ENCODE results near the gene CCDC50. TPM values are rescaled to one million over a fixed set of nuclear protein-coding genes. Genes with fewer than 3 reads are reported as not detected.
A peak's percentile ranks its signal among the peaks of the same experiment; 100 is the strongest.

CCDC50 gene, protein sequence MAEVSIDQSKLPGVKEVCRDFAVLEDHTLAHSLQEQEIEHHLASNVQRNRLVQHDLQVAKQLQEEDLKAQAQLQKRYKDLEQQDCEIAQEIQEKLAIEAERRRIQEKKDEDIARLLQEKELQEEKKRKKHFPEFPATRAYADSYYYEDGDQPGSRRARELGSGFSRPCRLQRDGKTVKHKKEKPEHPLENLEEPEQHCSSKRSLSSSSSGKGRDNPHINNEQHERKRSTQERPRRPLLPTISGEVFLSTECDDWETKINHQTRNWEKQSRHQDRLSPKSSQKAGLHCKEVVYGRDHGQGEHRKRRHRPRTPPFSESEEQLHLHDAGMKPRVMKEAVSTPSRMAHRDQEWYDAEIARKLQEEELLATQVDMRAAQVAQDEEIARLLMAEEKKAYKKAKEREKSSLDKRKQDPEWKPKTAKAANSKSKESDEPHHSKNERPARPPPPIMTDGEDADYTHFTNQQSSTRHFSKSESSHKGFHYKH
- 28.5 TPM for polyA plus RNA-seq (2013, experiment 1 of 2)
- polyA plus RNA-seq (2013, experiment 2 of 2), result 29.1 TPM

DNA sequence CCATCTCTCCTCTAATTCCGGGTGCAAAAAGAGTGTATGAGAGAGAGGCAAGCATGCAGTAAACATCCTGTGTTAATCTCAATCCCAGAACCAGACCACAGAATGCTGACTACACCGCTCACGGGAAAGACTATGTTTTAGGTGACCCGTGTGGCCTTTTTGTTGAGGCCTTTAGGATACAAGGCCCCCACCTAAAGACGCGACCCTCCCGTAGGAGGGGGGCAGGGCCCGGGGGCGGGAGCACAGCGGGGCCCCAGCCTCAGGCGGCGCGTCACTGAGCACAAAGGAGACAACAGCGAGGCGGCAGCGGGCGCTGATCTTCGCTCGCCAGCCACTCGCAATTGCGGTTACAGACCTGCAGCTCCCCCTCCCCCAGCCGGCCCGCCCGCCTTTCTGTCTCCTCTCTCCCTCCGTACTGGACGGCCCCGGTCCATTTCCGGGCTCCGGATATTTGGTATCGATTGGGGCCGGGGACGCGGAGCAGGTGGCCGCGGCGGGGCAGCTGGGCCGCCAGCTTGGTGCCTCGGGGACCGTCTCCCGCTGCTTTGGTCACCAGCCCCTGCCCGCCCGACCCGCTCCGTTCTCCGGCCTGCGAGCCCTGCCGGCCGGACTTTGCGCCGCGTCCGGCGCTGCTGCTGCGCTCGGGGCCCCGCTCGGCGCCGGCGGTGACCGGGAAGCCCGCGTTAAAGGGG is at the start of gene CCDC50:
TSS of gene CCDC50 (plus strand) at position 433 of the 692 bp plus-strand sequence. CDS start 281 bp downstream, outside the sequence.
- no CpG with 5 or more reads among the region's 63 CpGs for WGBS (ENCODE audit: extremely low coverage, insufficient coverage, low lambda C conversion rate)
- Histone ChIP-seq H4K5ac (ENCODE audit: low read length) (no peak within 1 kb of the TSS), H3K79me1 (ENCODE audit: low read length) (peaks cover 1% of the 10 kb centered on the region), H3K79me2 (ENCODE audit: control insufficient read depth, insufficient read depth, low read length) (peaks cover 18% of the 10 kb centered on the region), H3K23ac (ENCODE audit: low read length) (no peak within 1 kb of the TSS), H3K36me3 (ENCODE audit: control insufficient read depth, insufficient read depth, low read length) (no peaks in the 10 kb centered on the region), H3K27me3 (ENCODE audit: insufficient read depth, low read length, poor library complexity) (no peaks in the 10 kb centered on the region), H3K4me2 (ENCODE audit: low read length) (peak within 1 kb of the TSS; percentile 81), H2BK15ac (replicated peaks; ENCODE audit: low read depth) (no peak within 1 kb of the TSS), H2BK5ac (ENCODE audit: low read length) (peak within 1 kb of the TSS; percentile 13), H3K4me1 (ENCODE audit: control insufficient read depth, low read depth, low read length) (peaks cover 10% of the 10 kb centered on the region), H3K9ac (ENCODE audit: low read length) (peak within 1 kb of the TSS; percentile 86), H2AK5ac (ENCODE audit: low read length) (no peak within 1 kb of the TSS), H3K27ac (ENCODE audit: low read depth, low read length) (peak within 1 kb of the TSS; percentile 82), H3K4ac (ENCODE audit: low read depth, low read length) (peak within 1 kb of the TSS; percentile 81), H3K56ac (ENCODE audit: low read length) (peak within 1 kb of the TSS; percentile 89), H4K8ac (ENCODE audit: low read depth, low read length) (peak within 1 kb of the TSS; percentile 7), H3K18ac (ENCODE audit: low read length) (peak within 1 kb of the TSS; percentile 88), H2BK120ac (ENCODE audit: low read depth, low read length) (peak within 1 kb of the TSS; percentile 13), H3K4me3 (ENCODE audit: low read length) (peak within 1 kb of the TSS; percentile 61)
- peak; percentile 90 for DNase-seq

GRCh38 chr3:191280111-191280510 is 49.1 kb upstream of the CCDC50 start:
- Histone ChIP-seq H3K27me3 (ENCODE audit: insufficient read depth, low read length, poor library complexity) (no peaks in the 10 kb centered on the region), H4K8ac (ENCODE audit: low read depth, low read length) (no peak overlapping the region), H3K36me3 (ENCODE audit: control insufficient read depth, insufficient read depth, low read length) (no peaks in the 10 kb centered on the region), H3K18ac (ENCODE audit: low read length) (no peak overlapping the region), H3K4me2 (ENCODE audit: low read length) (no peak overlapping the region), H3K4me3 (ENCODE audit: low read length) (no peak overlapping the region), H3K4ac (ENCODE audit: low read depth, low read length) (no peak overlapping the region), H2BK15ac (replicated peaks; ENCODE audit: low read depth) (no peak overlapping the region), H3K4me1 (ENCODE audit: control insufficient read depth, low read depth, low read length) (no peaks in the 10 kb centered on the region), H2AK5ac (ENCODE audit: low read length) (no peak overlapping the region), H4K5ac (ENCODE audit: low read length) (no peak overlapping the region), H2BK5ac (ENCODE audit: low read length) (no peak overlapping the region), H3K27ac (ENCODE audit: low read depth, low read length) (no peak overlapping the region), H3K9ac (ENCODE audit: low read length) (no peak overlapping the region), H3K56ac (ENCODE audit: low read length) (no peak overlapping the region), H3K79me1 (ENCODE audit: low read length) (no peaks in the 10 kb centered on the region), H3K23ac (ENCODE audit: low read length) (no peak overlapping the region), H3K79me2 (ENCODE audit: control insufficient read depth, insufficient read depth, low read length) (no peaks in the 10 kb centered on the region), H2BK120ac (ENCODE audit: low read depth, low read length) (no peak overlapping the region)
- WGBS (ENCODE audit: extremely low coverage, insufficient coverage, low lambda C conversion rate), result no CpG with 5 or more reads among the region's 1 CpG
- no peak for DNase-seq

DNA sequence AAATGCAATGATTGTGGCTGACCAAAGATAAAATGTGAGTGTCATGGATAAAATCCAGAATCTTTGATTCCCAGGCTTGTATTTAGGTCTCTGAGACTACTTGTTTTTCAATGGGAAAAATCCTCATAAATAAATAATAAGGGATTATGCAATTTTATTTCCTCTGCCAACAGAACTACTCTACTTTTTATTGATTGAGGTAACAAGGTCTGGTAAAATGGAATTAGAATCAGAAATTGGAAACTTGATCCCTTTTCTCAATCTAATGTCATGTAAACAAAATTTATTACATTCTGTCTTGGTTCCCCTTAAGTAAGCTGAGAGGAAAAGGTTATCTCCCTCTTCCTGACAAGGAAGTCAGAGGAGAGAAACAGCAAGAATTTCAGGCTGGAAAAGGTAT is 48.3 kb upstream of the CCDC50 start:
- Histone ChIP-seq H3K18ac (ENCODE audit: low read length) (no peak overlapping the region), H4K8ac (ENCODE audit: low read depth, low read length) (no peak overlapping the region), H3K56ac (ENCODE audit: low read length) (no peak overlapping the region), H3K4me3 (ENCODE audit: low read length) (no peak overlapping the region), H3K36me3 (ENCODE audit: control insufficient read depth, insufficient read depth, low read length) (no peaks in the 10 kb centered on the region), H4K5ac (ENCODE audit: low read length) (no peak overlapping the region), H3K79me2 (ENCODE audit: control insufficient read depth, insufficient read depth, low read length) (no peaks in the 10 kb centered on the region), H2BK120ac (ENCODE audit: low read depth, low read length) (no peak overlapping the region), H3K4me1 (ENCODE audit: control insufficient read depth, low read depth, low read length) (no peaks in the 10 kb centered on the region), H3K27me3 (ENCODE audit: insufficient read depth, low read length, poor library complexity) (no peaks in the 10 kb centered on the region), H3K9ac (ENCODE audit: low read length) (no peak overlapping the region), H3K23ac (ENCODE audit: low read length) (no peak overlapping the region), H3K4ac (ENCODE audit: low read depth, low read length) (no peak overlapping the region), H2BK5ac (ENCODE audit: low read length) (no peak overlapping the region), H3K4me2 (ENCODE audit: low read length) (no peak overlapping the region), H2AK5ac (ENCODE audit: low read length) (no peak overlapping the region), H2BK15ac (replicated peaks; ENCODE audit: low read depth) (no peak overlapping the region), H3K27ac (ENCODE audit: low read depth, low read length) (no peak overlapping the region), H3K79me1 (ENCODE audit: low read length) (no peaks in the 10 kb centered on the region)
- DNase-seq, result no peak

- WGBS (ENCODE audit: extremely low coverage, insufficient coverage, low lambda C conversion rate), result no CpG with 5 or more reads among the region's 4 CpGs
- H3K4me2 ChIP-seq (ENCODE audit: low read length), result no peak overlapping the region
- H3K4ac ChIP-seq (ENCODE audit: low read depth, low read length), result no peak overlapping the region
Measured at GRCh38 chr3:191282251-191283185, 46.7 kb upstream of the CCDC50 start.

GRCh38 chr3:191283400-191283799 is 45.8 kb upstream of the CCDC50 start:
- Histone ChIP-seq H3K4me2 (ENCODE audit: low read length) (no peak overlapping the region), H3K4ac (ENCODE audit: low read depth, low read length) (no peak overlapping the region), H3K18ac (ENCODE audit: low read length) (no peak overlapping the region), H4K5ac (ENCODE audit: low read length) (no peak overlapping the region), H3K36me3 (ENCODE audit: control insufficient read depth, insufficient read depth, low read length) (no peaks in the 10 kb centered on the region), H3K27me3 (ENCODE audit: insufficient read depth, low read length, poor library complexity) (no peaks in the 10 kb centered on the region), H2BK5ac (ENCODE audit: low read length) (no peak overlapping the region), H4K8ac (ENCODE audit: low read depth, low read length) (no peak overlapping the region), H3K4me3 (ENCODE audit: low read length) (no peak overlapping the region), H2BK120ac (ENCODE audit: low read depth, low read length) (no peak overlapping the region), H3K79me1 (ENCODE audit: low read length) (no peaks in the 10 kb centered on the region), H3K23ac (ENCODE audit: low read length) (no peak overlapping the region), H3K79me2 (ENCODE audit: control insufficient read depth, insufficient read depth, low read length) (no peaks in the 10 kb centered on the region), H3K9ac (ENCODE audit: low read length) (no peak overlapping the region), H3K56ac (ENCODE audit: low read length) (no peak overlapping the region), H3K4me1 (ENCODE audit: control insufficient read depth, low read depth, low read length) (no peaks in the 10 kb centered on the region), H3K27ac (ENCODE audit: low read depth, low read length) (no peak overlapping the region), H2AK5ac (ENCODE audit: low read length) (no peak overlapping the region), H2BK15ac (replicated peaks; ENCODE audit: low read depth) (no peak overlapping the region)
- no CpG with 5 or more reads among the region's 2 CpGs for WGBS (ENCODE audit: extremely low coverage, insufficient coverage, low lambda C conversion rate)
- DNase-seq, result no peak

More at GRCh38 chr3:191282251-191283185, 46.7 kb upstream of the CCDC50 start:
- Histone ChIP-seq H3K27me3 (ENCODE audit: insufficient read depth, low read length, poor library complexity) (no peaks in the 10 kb centered on the region), H2BK5ac (ENCODE audit: low read length) (no peak overlapping the region), H3K36me3 (ENCODE audit: control insufficient read depth, insufficient read depth, low read length) (no peaks in the 10 kb centered on the region), H2BK120ac (ENCODE audit: low read depth, low read length) (no peak overlapping the region), H3K27ac (ENCODE audit: low read depth, low read length) (no peak overlapping the region), H3K4me3 (ENCODE audit: low read length) (no peak overlapping the region), H4K5ac (ENCODE audit: low read length) (no peak overlapping the region), H3K79me2 (ENCODE audit: control insufficient read depth, insufficient read depth, low read length) (no peaks in the 10 kb centered on the region), H4K8ac (ENCODE audit: low read depth, low read length) (no peak overlapping the region), H3K9ac (ENCODE audit: low read length) (no peak overlapping the region), H2BK15ac (replicated peaks; ENCODE audit: low read depth) (no peak overlapping the region), H3K23ac (ENCODE audit: low read length) (no peak overlapping the region), H3K18ac (ENCODE audit: low read length) (no peak overlapping the region), H3K4me1 (ENCODE audit: control insufficient read depth, low read depth, low read length) (no peaks in the 10 kb centered on the region), H3K56ac (ENCODE audit: low read length) (no peak overlapping the region), H3K79me1 (ENCODE audit: low read length) (no peaks in the 10 kb centered on the region), H2AK5ac (ENCODE audit: low read length) (no peak overlapping the region)
- no peak for DNase-seq
